Fibroblast of the aortic adventitia (primary cell): ENCODE data around the gene LUZP1. TPM values are rescaled to one million over a fixed set of nuclear protein-coding genes. Genes with fewer than 3 reads are reported as not detected.

Source experiments
- DNase-seq: peaks from one replicate; pipeline ENCODE4 v3.0.0-alpha.2; 2010; ENCODE audit warnings: low read depth
- H3K4me3 ChIP-seq: 2 replicates; pipeline ENCODE4 v1.5.1; 2011; ENCODE audit warnings: low read depth, mild to moderate bottlenecking, control low read depth, low read length, moderate library complexity
- total RNA-seq: library from RNA; depleted of rRNA; stranded (reverse); fragments of >200 nt; gene quantifications from 2 replicates; pipeline ENCODE4 v1.2.3, GENCODE V29; 2012; ENCODE audit warnings: low replicate concordance
- TF ChIP-seq, protein P1 (sequence below): IDR thresholded peaks from 2 replicates; pipeline ENCODE4 v1.5.1; 2011; ENCODE audit warnings: mild to moderate bottlenecking, low read length, control low read depth, inconsistent platforms; ENCODE audit not compliant: insufficient read depth

Gene LUZP1
- total RNA-seq, 1 donor: 26.2 TPM

DNA sequence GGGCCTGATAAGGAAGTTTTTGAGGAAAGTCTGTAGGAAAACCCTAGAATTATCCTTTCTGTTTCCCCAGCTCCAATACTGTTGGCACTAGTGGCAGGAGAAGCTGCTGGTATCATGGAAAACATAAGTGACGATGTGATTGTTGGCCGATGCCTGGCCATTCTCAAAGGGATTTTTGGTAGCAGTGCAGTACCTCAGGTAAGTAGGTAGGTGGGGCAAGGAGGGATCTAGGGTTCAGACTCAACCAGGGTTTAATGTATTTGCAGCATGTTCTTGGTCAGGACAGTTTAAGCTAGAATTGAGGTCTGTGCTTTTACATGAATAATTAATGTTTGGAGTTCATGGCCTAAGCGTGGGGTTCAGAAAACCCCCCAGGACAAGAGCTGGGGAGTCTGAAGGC is 87.3 kb downstream of the LUZP1 start:
- TF ChIP-seq, protein P1, sequence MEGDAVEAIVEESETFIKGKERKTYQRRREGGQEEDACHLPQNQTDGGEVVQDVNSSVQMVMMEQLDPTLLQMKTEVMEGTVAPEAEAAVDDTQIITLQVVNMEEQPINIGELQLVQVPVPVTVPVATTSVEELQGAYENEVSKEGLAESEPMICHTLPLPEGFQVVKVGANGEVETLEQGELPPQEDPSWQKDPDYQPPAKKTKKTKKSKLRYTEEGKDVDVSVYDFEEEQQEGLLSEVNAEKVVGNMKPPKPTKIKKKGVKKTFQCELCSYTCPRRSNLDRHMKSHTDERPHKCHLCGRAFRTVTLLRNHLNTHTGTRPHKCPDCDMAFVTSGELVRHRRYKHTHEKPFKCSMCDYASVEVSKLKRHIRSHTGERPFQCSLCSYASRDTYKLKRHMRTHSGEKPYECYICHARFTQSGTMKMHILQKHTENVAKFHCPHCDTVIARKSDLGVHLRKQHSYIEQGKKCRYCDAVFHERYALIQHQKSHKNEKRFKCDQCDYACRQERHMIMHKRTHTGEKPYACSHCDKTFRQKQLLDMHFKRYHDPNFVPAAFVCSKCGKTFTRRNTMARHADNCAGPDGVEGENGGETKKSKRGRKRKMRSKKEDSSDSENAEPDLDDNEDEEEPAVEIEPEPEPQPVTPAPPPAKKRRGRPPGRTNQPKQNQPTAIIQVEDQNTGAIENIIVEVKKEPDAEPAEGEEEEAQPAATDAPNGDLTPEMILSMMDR: peak; percentile 32
- no peak for DNase-seq
- H3K4me3 ChIP-seq: no peak overlapping the region

- H3K4me3 ChIP-seq: no peak overlapping the region
- TF ChIP-seq, protein P1: no peak
- no peak for DNase-seq
These were observed 87.8 kb downstream of the LUZP1 start for GRCh38 chr1:23080885-23081284.

- DNase-seq: no peak
- H3K4me3 ChIP-seq: no peak overlapping the region
- TF ChIP-seq, protein P1: no peak
These were observed 89.6 kb downstream of the LUZP1 start for GRCh38 chr1:23079025-23079424.

GRCh38 chr1:23074012-23074411 is 94.6 kb downstream of the LUZP1 start:
- no peak for DNase-seq
- no peak overlapping the region for H3K4me3 ChIP-seq
- TF ChIP-seq, protein P1: no peak

- no peak for DNase-seq
- TF ChIP-seq, protein P1: no peak
- H3K4me3 ChIP-seq: no peak overlapping the region
These were observed 99.0 kb downstream of the LUZP1 start for GRCh38 chr1:23069675-23070074.

- DNase-seq: peak; percentile 16
- TF ChIP-seq, protein P1: no peak
- no peak overlapping the region for H3K4me3 ChIP-seq
These were observed 99.5 kb downstream of the LUZP1 start for GRCh38 chr1:23069149-23069548.

DNA sequence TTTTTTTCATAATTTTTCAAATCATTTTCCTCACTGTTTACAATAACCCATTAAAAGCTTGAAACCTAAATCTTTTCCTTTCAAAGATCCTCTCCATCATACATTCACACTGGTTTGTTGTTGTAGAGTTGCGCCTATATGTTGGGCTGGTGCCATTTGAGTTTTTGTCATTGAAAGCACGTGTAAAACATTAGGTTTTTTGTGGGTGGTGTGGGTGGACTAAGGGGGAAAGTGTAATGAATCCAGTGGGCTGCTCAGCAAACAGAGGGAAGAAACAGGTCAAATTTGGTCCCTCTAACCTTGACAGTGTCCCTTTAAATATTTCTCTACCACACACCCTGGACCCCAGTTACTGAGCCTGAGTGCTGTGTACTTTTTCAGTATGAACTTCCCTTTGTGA is 102.6 kb downstream of the LUZP1 start:
- no peak for DNase-seq
- no peak overlapping the region for H3K4me3 ChIP-seq
- TF ChIP-seq, protein P1: no peak
